Activated naive CD4-positive, alpha-beta T cell treated with anti-CD3 and anti-CD28 coated beads, Interleukin-2, amount 50 U/mL, for 72 hours (primary cell): Measurements from ENCODE around the gene WHRN. TPM values are rescaled to one million over a fixed set of nuclear protein-coding genes. Genes with fewer than 3 reads are reported as not detected.

Source experiments
- ATAC-seq, 2 donors: fragments of 150-1000 bp; cut with Tn5 transposase; 2 replicates each; pipeline ENCODE4 v1.10.0; 2021; ENCODE audit warnings: mild to moderate bottlenecking in 2 of 2, moderate library complexity in 2 of 2
- DNase-seq, 2 donors: peaks; one replicate each; pipeline ENCODE4 v3.0.0; 2021 to 2022; ENCODE audit warnings: low spot score in 2 of 2
- H3K27ac Mint-ChIP-seq, 2 donors: one replicate each; pipeline ENCODE4 v1.8.0; 2022; ENCODE audit warnings: mild to moderate bottlenecking in 2 of 2, mixed read lengths in 2 of 2
- H3K36me3 Mint-ChIP-seq, 2 donors: one replicate each; pipeline ENCODE4 v1.8.0; 2022; ENCODE audit warnings: mixed read lengths in 2 of 2
- H3K9me3 Mint-ChIP-seq, 2 donors: one replicate each; pipeline ENCODE4 v1.8.0; 2022; ENCODE audit warnings: mixed read lengths in 2 of 2
- total RNA-seq, 2 donors: library from RNA; stranded (reverse); gene quantifications; one replicate each; pipeline ENCODE4 v1.2.3, GENCODE V29; 2022

The WHRN gene
- total RNA-seq, 2 donors from 2014 or later, result 4.7 to 5.2 TPM

- DNase-seq, result no peak
- H3K27ac Mint-ChIP-seq, result peak overlapping the region in 1 of 2 donors; percentile 16
- ATAC-seq, result no peak
Measured at GRCh38 chr9:114409842-114410241, 95.4 kb downstream of the WHRN start.

GRCh38 chr9:114409103-114409780 is 96.0 kb downstream of the WHRN start:
- no peak for ATAC-seq
- DNase-seq, result no peak
- H3K27ac Mint-ChIP-seq, result no peak overlapping the region
- no peaks in the 10 kb centered on the region for H3K36me3 Mint-ChIP-seq
- H3K9me3 Mint-ChIP-seq, result no peaks in the 10 kb centered on the region

More at GRCh38 chr9:114409842-114410241, 95.4 kb downstream of the WHRN start:
- Mint-ChIP-seq H3K9me3 (no peaks in the 10 kb centered on the region), H3K36me3 (no peaks in the 10 kb centered on the region)

GRCh38 chr9:114408645-114409044 is 96.6 kb downstream of the WHRN start:
- no peaks in the 10 kb centered on the region for H3K9me3 Mint-ChIP-seq

GRCh38 chr9:114407889-114408288 is 97.4 kb downstream of the WHRN start:
- ATAC-seq (no peak), DNase-seq (no peak)
- no peaks in the 10 kb centered on the region for H3K9me3 Mint-ChIP-seq
- peak overlapping the region in 1 of 2 donors; percentile 60 for H3K27ac Mint-ChIP-seq
- H3K36me3 Mint-ChIP-seq, result no peaks in the 10 kb centered on the region

More at GRCh38 chr9:114408645-114409044, 96.6 kb downstream of the WHRN start:
- DNase-seq (no peak), ATAC-seq (no peak)
- H3K36me3 Mint-ChIP-seq, result no peaks in the 10 kb centered on the region
- H3K27ac Mint-ChIP-seq, result peak overlapping the region in 1 of 2 donors; percentile 60

- Mint-ChIP-seq H3K9me3 (no peaks in the 10 kb centered on the region), H3K36me3 (no peaks in the 10 kb centered on the region), H3K27ac (no peak overlapping the region)
- no peak for DNase-seq
- no peak for ATAC-seq
Measured at GRCh38 chr9:114406441-114406840, 98.8 kb downstream of the WHRN start.

- ATAC-seq (peak; percentile 96), DNase-seq (peak; percentile 77 to 79)
- Mint-ChIP-seq H3K27ac (peak overlapping the region in 1 of 2 donors; percentile 70), H3K36me3 (no peaks in the 10 kb centered on the region), H3K9me3 (no peaks in the 10 kb centered on the region)
Measured at GRCh38 chr9:114405294-114406034, 99.8 kb downstream of the WHRN start.

GRCh38 chr9:114404531-114404930 is 100.7 kb downstream of the WHRN start:
- DNase-seq, result no peak
- no peaks in the 10 kb centered on the region for H3K36me3 Mint-ChIP-seq
- no peak for ATAC-seq

GRCh38 chr9:114403153-114403756 is 102.0 kb downstream of the WHRN start:
- DNase-seq (no peak), ATAC-seq (no peak)
- H3K36me3 Mint-ChIP-seq, result no peaks in the 10 kb centered on the region
- H3K27ac Mint-ChIP-seq, result peak overlapping the region in 1 of 2 donors; percentile 46
- H3K9me3 Mint-ChIP-seq, result no peaks in the 10 kb centered on the region

More at GRCh38 chr9:114404531-114404930, 100.7 kb downstream of the WHRN start:
- H3K9me3 Mint-ChIP-seq, result no peaks in the 10 kb centered on the region
- no peak overlapping the region for H3K27ac Mint-ChIP-seq

GRCh38 chr9:114401344-114401743 is 103.9 kb downstream of the WHRN start:
- no peaks in the 10 kb centered on the region for H3K9me3 Mint-ChIP-seq
- H3K36me3 Mint-ChIP-seq, result peaks cover 10 to 12% of the 10 kb centered on the region in 2 donors
- ATAC-seq, result no peak
- DNase-seq, result no peak
- no peak overlapping the region for H3K27ac Mint-ChIP-seq

GRCh38 chr9:114400772-114401171 is 104.5 kb downstream of the WHRN start:
- ATAC-seq (no peak), DNase-seq (no peak)
- Mint-ChIP-seq H3K27ac (no peak overlapping the region), H3K9me3 (no peaks in the 10 kb centered on the region), H3K36me3 (peaks cover 10 to 12% of the 10 kb centered on the region in 2 donors)

GRCh38 chr9:114400219-114400618 is 105.1 kb downstream of the WHRN start:
- no peak for DNase-seq
- Mint-ChIP-seq H3K9me3 (no peaks in the 10 kb centered on the region), H3K36me3 (peaks cover 10 to 12% of the 10 kb centered on the region in 2 donors), H3K27ac (no peak overlapping the region)
- no peak for ATAC-seq

GRCh38 chr9:114399381-114399780 is 105.9 kb downstream of the WHRN start:
- peaks cover 10 to 12% of the 10 kb centered on the region in 2 donors for H3K36me3 Mint-ChIP-seq
- H3K9me3 Mint-ChIP-seq, result no peaks in the 10 kb centered on the region
- DNase-seq, result no peak
- no peak for ATAC-seq
- no peak overlapping the region for H3K27ac Mint-ChIP-seq

- peaks cover 10 to 18% of the 10 kb centered on the region in 2 donors for H3K36me3 Mint-ChIP-seq
- no peaks in the 10 kb centered on the region for H3K9me3 Mint-ChIP-seq
- peak; percentile 96 to 98 for DNase-seq
- ATAC-seq, result peak; percentile 87 to 89
- peak overlapping the region; percentile 88 to 95 for H3K27ac Mint-ChIP-seq
Measured at GRCh38 chr9:114397848-114398605, 107.2 kb downstream of the WHRN start.

GRCh38 chr9:114397219-114397847 is 107.9 kb downstream of the WHRN start:
- peak overlapping the region; percentile 88 to 95 for H3K27ac Mint-ChIP-seq
- peaks cover 10 to 18% of the 10 kb centered on the region in 2 donors for H3K36me3 Mint-ChIP-seq
- peak; percentile 11 to 25 for ATAC-seq

GRCh38 chr9:114396558-114397218 is 108.6 kb downstream of the WHRN start:
- DNase-seq (no peak), ATAC-seq (no peak)
- peaks cover 10 to 18% of the 10 kb centered on the region in 2 donors for H3K36me3 Mint-ChIP-seq
- H3K9me3 Mint-ChIP-seq, result no peaks in the 10 kb centered on the region
- peak overlapping the region in 1 of 2 donors; percentile 88 for H3K27ac Mint-ChIP-seq

More at GRCh38 chr9:114397219-114397847, 107.9 kb downstream of the WHRN start:
- no peaks in the 10 kb centered on the region for H3K9me3 Mint-ChIP-seq
- DNase-seq, result no peak
